GM12801 (cell line): ENCODE data around the gene REG1B.

ENCODE experiments used
- TF ChIP-seq, protein P1 (sequence below): IDR thresholded peaks from one replicate; pipeline ENCODE4 v1.5.1; 2011; ENCODE audit warnings: control low read depth; ENCODE audit not compliant: insufficient read length; ENCODE audit errors: extremely low read depth

REG1B gene, protein sequence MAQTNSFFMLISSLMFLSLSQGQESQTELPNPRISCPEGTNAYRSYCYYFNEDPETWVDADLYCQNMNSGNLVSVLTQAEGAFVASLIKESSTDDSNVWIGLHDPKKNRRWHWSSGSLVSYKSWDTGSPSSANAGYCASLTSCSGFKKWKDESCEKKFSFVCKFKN

DNA sequence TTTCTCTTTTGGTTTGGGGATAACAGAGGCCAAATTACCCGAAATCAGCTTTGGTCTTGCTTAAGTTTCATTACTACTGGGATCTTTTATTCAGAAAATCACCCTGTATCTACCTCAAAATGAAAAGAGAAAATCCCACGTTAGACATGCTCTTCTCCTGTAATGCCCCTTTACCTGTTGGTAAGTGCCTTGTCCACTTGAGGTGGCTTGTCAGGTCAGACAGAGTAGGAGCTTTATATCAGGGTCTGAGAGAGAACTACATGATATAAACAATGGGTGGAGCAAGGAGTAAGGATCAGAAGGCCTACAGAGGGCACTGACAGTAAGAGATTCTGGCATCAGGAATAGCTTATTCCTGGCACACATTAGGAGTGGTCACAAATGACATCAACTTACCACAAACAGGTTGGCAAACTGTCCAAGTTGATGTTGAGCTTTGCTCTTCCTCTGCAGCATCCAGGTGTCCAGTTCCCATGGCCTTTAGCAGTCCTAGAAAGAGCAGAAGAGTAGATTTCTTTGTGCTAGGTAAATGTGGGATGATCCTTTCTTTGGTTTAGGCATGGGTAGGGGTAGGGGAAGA lies at the start of gene REG1B:
Gene REG1B, minus strand, starts transcription at position 209 of the 580 bp plus-strand sequence. CDS start 381 bp downstream, outside the sequence.
- TF ChIP-seq, protein P1, sequence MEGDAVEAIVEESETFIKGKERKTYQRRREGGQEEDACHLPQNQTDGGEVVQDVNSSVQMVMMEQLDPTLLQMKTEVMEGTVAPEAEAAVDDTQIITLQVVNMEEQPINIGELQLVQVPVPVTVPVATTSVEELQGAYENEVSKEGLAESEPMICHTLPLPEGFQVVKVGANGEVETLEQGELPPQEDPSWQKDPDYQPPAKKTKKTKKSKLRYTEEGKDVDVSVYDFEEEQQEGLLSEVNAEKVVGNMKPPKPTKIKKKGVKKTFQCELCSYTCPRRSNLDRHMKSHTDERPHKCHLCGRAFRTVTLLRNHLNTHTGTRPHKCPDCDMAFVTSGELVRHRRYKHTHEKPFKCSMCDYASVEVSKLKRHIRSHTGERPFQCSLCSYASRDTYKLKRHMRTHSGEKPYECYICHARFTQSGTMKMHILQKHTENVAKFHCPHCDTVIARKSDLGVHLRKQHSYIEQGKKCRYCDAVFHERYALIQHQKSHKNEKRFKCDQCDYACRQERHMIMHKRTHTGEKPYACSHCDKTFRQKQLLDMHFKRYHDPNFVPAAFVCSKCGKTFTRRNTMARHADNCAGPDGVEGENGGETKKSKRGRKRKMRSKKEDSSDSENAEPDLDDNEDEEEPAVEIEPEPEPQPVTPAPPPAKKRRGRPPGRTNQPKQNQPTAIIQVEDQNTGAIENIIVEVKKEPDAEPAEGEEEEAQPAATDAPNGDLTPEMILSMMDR = no peak

DNA sequence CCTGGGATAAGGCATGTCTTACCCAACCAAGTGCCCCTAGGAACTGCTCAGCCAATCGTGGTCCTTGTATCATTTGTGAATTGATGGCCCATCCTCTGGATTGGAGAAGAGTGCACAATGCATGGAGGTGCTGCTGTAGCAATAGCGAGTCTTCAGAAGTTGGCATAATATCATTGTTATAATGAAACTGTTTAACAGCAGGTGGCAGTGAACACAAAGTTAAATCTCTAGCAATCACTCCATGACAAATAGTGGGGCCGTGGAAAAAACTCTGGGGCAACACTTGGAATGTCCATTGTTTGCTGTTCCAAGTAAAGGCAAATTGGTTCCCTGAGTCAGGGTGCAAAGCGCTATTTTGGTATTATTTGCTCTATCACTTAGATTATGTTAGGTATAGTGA lies 43.9 kb upstream of the REG1B start:
- TF ChIP-seq, protein P1 = no peak

DNA sequence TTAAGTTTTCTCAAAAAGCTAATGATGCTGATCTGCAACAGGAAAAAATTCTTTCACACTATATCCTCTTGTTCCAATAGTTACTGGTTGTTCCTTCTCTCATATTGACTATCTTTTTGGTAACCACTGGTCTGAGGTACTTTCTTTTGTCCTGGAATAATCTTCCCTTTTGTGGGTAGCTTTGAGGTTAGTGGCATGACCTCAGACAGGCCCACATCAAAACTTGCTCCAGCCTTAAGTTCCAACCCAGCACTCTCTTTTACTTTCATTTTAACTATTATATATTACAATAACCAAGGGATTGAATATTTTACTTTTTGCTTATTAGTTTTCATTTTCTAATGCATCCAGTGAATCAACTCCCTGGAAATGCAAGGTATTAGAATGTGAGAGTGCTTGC lies 42.0 kb upstream of the REG1B start:
- TF ChIP-seq, protein P1 = no peak

DNA sequence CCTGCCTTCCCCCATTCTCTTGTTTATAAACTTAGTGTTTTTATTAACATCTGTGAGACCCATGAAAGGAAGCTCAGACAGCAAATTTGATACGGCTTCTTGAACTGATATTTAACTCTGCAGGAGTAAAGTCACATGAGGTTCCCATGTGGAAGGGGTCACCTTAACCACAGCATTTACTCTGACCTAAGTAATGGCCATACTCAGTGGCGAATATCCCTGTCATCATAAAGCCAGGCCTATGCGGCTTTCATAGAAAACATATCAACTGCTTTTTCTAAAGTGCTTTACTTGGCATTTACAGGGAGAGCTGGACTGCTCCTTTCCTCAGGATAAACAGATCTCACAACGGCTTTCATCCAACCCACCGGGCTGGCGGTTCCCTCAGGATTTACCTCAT lies 41.5 kb upstream of the REG1B start:
- TF ChIP-seq, protein P1 = no peak

DNA sequence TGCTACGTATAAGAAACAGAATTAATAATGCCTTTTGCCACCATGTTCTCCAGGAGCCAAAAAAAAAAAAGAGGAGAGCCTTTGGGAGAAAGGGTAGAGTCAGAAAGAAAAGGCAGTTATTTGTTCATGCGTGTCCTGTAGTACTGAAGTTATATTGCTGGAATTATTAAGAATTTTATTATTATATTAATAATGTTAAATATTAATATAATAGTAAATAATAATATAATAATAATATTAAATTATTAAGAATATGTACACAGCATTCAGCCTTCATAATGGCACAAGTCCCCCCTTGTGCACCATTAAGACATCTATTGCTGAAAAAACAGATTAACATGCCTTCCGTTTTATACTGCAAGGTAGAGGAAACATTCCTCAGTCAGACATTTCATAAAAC lies 40.6 kb upstream of the REG1B start:
- TF ChIP-seq, protein P1 = no peak

DNA sequence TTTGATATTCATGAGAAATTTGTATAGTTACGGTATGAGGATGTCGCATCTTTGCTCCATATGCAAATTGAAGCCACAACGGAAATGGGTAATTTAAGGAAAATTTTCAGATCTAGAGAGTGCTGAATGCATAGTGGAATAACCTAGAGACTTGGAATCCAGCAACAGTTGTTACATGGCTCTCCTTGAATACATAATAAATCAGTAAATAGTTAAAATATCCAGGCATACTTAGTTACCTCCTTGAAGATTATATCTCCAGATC lies 37.9 kb upstream of the REG1B start:
- TF ChIP-seq, protein P1 = no peak

DNA sequence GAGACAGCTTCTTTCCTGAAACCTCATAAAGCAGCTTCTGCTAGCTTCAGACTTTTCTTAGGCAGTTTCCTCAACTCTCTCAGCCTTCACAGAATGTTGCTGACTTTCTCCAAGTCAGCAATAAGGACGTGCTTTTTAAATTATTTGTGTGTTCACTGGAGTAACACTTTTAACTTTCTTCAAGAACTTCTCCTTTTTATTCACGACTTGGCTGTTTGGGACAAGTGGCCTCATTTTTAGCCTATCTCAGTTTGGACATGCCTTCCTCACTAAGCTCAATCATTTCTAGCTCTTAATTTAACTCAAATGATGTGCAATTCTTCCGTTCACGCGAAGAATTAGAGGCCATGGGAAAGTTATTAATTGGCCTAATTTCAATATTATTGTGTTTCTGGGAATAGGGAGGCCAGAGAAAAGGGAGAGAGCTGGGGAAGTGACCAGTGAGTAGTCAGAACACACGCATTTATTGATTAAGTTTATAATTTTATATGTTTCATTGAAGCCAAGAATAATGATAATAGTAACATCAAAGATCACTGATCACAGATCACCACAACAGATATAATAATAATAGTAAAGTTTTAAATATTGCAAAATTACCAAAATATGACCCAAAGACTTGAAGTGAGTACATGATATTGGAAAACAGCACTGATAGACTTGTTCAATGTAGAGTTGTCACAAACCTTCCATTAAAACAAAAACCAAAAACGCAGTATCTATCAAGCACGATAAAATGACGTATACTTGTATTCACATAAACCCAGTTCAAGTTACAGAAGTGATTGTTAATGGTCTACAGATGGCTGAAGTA lies 37.3 kb upstream of the REG1B start:
- TF ChIP-seq, protein P1 = no peak
